GM06990 (cell line): Measurements from ENCODE around the gene GLI2.

Experiments
- DNase-seq: peaks from one replicate; pipeline ENCODE4 v3.0.0-alpha.2; 2011; ENCODE audit not compliant: insufficient read length; ENCODE audit errors: extremely low read depth
- H3K27me3 ChIP-seq: replicated peaks from 2 replicates; pipeline ENCODE4 v1.6.0; 2011; ENCODE audit warnings: low read length; ENCODE audit not compliant: control insufficient read depth, insufficient read depth
- H3K36me3 ChIP-seq: 2 replicates; pipeline ENCODE4 v1.5.1; 2011; ENCODE audit warnings: low read length; ENCODE audit not compliant: control insufficient read depth, insufficient read depth
- H3K4me3 ChIP-seq: replicated peaks from 2 replicates; pipeline ENCODE4 v1.5.1; 2011; ENCODE audit warnings: low read depth, mild to moderate bottlenecking, control low read depth, low read length
- TF ChIP-seq, protein P1 (sequence below): IDR thresholded peaks from 2 replicates; pipeline ENCODE4 v1.5.1; 2011; ENCODE audit warnings: low read length, control low read depth, mild to moderate bottlenecking, inconsistent platforms; ENCODE audit not compliant: insufficient read depth, poor library complexity, severe bottlenecking

The GLI2 gene

DNA sequence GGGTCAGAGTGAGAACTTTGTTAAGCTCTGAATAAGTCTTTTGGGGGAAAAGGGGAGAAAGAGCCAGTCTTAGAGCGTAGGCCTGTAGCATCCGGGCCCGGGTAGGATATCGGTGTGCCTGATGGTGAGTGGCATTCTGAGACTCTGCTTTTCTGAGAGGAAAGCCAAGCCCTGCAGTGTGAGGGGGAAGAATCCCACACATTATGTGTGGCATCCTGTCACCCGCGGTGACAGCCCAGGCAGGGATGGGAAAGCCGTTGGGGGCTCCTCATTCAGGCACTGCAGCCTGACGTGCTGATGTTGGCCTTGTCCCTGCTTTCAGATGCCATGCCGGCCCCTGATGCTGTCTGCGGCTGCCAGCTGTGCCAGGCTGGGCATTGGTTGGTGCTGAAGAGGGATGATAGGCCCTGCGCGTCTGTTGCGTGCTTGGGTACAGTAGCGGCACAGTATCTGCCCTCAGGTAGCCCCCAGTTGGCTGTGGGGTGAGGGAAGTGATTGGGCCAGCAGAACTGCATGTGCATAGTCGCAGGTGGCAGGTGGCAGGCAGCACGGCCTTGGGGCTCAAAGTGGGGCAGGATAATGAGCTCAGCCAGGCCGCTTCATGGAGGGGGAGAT, 37.6 kb downstream of the GLI2 start:
- no peak for DNase-seq
- Histone ChIP-seq H3K27me3 (peaks cover 1% of the 10 kb centered on the region), H3K36me3 (no peaks in the 10 kb centered on the region), H3K4me3 (no peak overlapping the region)
- TF ChIP-seq, protein P1, sequence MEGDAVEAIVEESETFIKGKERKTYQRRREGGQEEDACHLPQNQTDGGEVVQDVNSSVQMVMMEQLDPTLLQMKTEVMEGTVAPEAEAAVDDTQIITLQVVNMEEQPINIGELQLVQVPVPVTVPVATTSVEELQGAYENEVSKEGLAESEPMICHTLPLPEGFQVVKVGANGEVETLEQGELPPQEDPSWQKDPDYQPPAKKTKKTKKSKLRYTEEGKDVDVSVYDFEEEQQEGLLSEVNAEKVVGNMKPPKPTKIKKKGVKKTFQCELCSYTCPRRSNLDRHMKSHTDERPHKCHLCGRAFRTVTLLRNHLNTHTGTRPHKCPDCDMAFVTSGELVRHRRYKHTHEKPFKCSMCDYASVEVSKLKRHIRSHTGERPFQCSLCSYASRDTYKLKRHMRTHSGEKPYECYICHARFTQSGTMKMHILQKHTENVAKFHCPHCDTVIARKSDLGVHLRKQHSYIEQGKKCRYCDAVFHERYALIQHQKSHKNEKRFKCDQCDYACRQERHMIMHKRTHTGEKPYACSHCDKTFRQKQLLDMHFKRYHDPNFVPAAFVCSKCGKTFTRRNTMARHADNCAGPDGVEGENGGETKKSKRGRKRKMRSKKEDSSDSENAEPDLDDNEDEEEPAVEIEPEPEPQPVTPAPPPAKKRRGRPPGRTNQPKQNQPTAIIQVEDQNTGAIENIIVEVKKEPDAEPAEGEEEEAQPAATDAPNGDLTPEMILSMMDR: no peak

DNA sequence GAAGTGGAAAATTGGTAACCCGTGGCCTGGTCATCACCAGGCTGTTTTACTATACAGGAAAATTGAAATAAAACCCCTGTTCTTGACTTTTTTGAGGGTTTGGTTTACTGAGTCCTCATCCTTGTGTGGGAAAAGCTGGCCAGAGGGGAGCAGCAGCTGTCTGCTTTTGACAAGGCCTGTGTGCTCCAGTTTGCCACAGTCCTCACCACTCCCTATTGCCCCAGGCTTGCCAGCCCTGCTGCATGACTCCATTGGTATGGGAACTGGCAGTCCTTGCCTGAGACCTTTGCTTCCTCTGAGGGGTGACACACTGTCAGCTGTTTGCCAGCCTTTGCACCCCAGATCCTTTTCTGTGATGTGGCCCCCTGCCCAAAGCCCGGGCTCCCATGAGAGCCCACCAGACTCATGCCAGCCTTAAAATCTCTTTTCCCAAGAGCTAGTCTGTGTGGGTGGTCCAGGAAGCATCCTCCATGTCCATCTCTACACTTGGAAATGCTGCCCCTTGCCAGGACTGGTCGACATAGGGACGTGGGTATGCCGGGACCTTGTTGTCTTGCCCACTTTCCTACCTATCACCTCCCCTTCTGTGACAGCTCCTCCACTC, 39.0 kb downstream of the GLI2 start:
- DNase-seq: no peak
- H3K27me3 ChIP-seq: peaks cover 1% of the 10 kb centered on the region

DNA sequence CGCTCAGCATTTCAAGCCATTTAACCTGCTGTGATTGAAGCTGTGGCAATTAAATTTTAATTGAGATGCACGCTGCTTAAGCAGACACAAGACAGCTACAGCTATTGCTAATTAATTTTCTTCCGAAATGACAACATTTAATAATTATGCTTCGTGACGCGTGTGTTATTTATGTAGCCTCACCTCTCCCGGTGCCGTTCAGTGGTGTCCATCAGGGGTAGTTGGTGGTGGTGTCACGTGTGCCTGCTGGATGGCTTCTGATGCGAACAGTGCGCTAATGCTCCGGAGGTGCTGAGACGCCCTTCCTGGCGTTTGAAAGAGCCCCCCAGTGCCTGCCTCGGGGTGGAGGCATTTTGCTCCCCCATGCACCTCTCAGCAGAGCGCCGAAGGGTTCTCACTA, 39.5 kb downstream of the GLI2 start:
- Histone ChIP-seq H3K27me3 (peaks cover 1% of the 10 kb centered on the region), H3K4me3 (no peak overlapping the region), H3K36me3 (no peaks in the 10 kb centered on the region)
- DNase-seq: no peak
- TF ChIP-seq, protein P1: no peak

More for the DNA sequence above, 39.0 kb downstream of the GLI2 start:
- H3K36me3 ChIP-seq: no peaks in the 10 kb centered on the region
- TF ChIP-seq, protein P1: no peak
- H3K4me3 ChIP-seq: no peak overlapping the region

DNA sequence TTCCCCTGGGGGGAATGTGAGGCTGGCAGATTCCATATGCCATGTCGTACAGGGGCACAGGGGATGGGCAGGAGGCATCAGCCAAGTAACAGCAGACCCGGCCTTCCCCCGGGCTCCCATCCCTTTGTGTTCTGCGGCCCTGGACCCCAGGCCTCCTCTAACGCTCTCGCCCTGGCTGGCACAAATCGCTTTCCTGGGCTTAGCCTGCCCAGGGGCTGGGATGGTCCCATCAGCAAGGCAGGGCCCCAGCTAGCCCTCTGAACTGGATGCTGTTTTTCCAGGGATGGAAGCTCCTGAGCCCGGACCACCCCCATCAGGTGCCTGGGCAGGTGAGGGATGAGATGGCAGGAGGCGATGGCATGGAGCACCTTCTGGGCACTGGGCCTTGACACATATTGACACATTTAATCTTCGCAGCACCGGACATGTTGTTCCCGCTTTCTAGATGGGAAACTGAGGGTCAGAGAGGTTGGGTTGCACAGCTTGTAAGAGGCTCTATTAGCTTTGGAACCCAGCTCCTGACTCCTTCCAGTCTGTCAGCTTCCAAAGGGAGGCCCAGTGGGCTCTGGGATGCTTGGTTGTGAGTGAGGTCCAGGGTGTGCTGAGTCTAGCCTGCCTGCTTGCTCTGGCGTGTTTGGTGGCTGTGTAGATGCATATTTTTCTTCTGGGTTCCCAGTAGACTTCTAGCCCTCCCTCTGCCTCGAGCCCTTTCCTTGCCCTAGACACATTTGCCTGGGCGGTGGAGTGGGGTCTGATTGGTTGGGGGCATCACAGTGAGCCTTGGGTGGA, 40.3 kb downstream of the GLI2 start:
- TF ChIP-seq, protein P1: no peak
- DNase-seq: no peak
- no peaks in the 10 kb centered on the region for H3K36me3 ChIP-seq
- H3K27me3 ChIP-seq: peaks cover 1% of the 10 kb centered on the region
- no peak overlapping the region for H3K4me3 ChIP-seq

DNA sequence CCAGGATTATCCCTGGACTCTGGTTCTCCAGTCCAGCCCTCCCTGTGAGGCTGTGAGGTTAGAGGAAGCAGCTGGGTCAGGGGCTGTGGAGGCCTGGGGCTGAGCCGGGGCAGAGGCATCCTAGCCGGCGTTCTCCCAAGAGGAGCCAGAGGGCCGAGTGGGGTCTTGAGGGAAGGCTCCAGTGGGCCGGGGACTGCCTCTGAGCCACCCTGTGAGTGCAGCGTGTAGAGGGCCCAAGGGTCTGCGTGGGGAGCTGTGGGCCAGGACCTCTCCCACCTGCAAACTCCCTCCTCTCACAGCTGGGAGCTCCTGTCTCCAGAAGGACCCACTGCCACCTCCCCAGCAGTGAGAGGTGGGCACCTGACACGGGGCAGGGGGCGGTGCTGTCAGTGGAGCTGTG, 41.0 kb downstream of the GLI2 start:
- TF ChIP-seq, protein P1: no peak
- H3K36me3 ChIP-seq: no peaks in the 10 kb centered on the region
- peaks cover 1% of the 10 kb centered on the region for H3K27me3 ChIP-seq
- no peak for DNase-seq
- no peak overlapping the region for H3K4me3 ChIP-seq
